ENCODE measurements around the gene PPP1R13B.
"Not testable (repeated sequence)": the region's sequence is repeated elsewhere in the genome, so short reads cannot be mapped to it uniquely, and the experiment has no call there.

GRCh38 chr14:103793192-103793591, 54.2 kb downstream of the PPP1R13B start:
- not testable (repeated sequence) for TF ChIP-seq CTCF, POLR2A (IDR thresholded peaks at IDR 0.05)

All from esophagus squamous epithelium (tissue), 4 donors.